IMR-90 (cell line): ENCODE results near the gene OSBPL9.

Experiments
- CEBPB ChIP-seq: IDR thresholded peaks from 2 replicates; pipeline ENCODE4 v1.6.1; 2012; ENCODE audit warnings: low read depth, low read length, improper control_type of control experiment
- ELK1 ChIP-seq: fragments of 150-350 bp; IDR thresholded peaks from 2 replicates; pipeline ENCODE4 v1.6.1; 2016; ENCODE audit warnings: low read depth, mild to moderate bottlenecking, low read length, moderate library complexity, borderline replicate concordance
- FOS ChIP-seq: fragments of 150-350 bp; IDR thresholded peaks from 2 replicates; pipeline ENCODE4 v1.6.1; 2016; ENCODE audit warnings: low read depth, low read length
- MAFK ChIP-seq: IDR thresholded peaks from 2 replicates; pipeline ENCODE4 v1.6.1; 2012; ENCODE audit warnings: low read depth, low read length, improper control_type of control experiment
- MAZ ChIP-seq: IDR thresholded peaks from 2 replicates; pipeline ENCODE4 v1.6.1; 2012; ENCODE audit warnings: low read depth, mild to moderate bottlenecking, low read length, improper control_type of control experiment, moderate library complexity, borderline replicate concordance
- MXI1 ChIP-seq: IDR thresholded peaks from 2 replicates; pipeline ENCODE4 v1.6.1; 2012; ENCODE audit warnings: low read depth, mild to moderate bottlenecking, low read length, moderate library complexity, borderline replicate concordance
- NFE2L2 ChIP-seq: fragments of 150-350 bp; IDR thresholded peaks from 2 replicates; pipeline ENCODE4 v1.6.1; 2016; ENCODE audit warnings: low read depth, mild to moderate bottlenecking, low read length
- POLR2A ChIP-seq: IDR thresholded peaks from 2 replicates; pipeline ENCODE4 v1.6.1; 2012; ENCODE audit warnings: mild to moderate bottlenecking, low read depth, low read length
- RAD21 ChIP-seq: IDR thresholded peaks from 2 replicates; pipeline ENCODE4 v1.6.1; 2012; ENCODE audit warnings: low read length, improper control_type of control experiment
- RFX5 ChIP-seq: IDR thresholded peaks from 2 replicates; pipeline ENCODE4 v1.8.0; 2012; ENCODE audit warnings: low read depth, mild to moderate bottlenecking, low read length, moderate library complexity
- USF2 ChIP-seq: fragments of 150-350 bp; IDR thresholded peaks from 2 replicates; pipeline ENCODE4 v1.6.1; 2017; ENCODE audit warnings: mild to moderate bottlenecking, antibody characterized with exemption, low read length, low read depth
- TF ChIP-seq, protein P1 (sequence below): conservative IDR thresholded peaks from 2 replicates; pipeline ENCODE4 v1.5.1; 2012; ENCODE audit warnings: mild to moderate bottlenecking, low read depth, low read length, improper control_type of control experiment

- TF ChIP-seq, protein P1, sequence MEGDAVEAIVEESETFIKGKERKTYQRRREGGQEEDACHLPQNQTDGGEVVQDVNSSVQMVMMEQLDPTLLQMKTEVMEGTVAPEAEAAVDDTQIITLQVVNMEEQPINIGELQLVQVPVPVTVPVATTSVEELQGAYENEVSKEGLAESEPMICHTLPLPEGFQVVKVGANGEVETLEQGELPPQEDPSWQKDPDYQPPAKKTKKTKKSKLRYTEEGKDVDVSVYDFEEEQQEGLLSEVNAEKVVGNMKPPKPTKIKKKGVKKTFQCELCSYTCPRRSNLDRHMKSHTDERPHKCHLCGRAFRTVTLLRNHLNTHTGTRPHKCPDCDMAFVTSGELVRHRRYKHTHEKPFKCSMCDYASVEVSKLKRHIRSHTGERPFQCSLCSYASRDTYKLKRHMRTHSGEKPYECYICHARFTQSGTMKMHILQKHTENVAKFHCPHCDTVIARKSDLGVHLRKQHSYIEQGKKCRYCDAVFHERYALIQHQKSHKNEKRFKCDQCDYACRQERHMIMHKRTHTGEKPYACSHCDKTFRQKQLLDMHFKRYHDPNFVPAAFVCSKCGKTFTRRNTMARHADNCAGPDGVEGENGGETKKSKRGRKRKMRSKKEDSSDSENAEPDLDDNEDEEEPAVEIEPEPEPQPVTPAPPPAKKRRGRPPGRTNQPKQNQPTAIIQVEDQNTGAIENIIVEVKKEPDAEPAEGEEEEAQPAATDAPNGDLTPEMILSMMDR = no peak
- TF ChIP-seq RAD21 (0 out of 2 replicates have a peak, but pooled peaks have one; percentile 4), USF2 (no peak), MAZ (no peak), POLR2A (no peak), NFE2L2 (no peak), MXI1 (no peak), RFX5 (no peak), ELK1 (peak; percentile 84; the same call in 1 of the 2 replicates), MAFK (no peak), CEBPB (no peak), FOS (no peak; the same call in 1 of the 2 replicates)
Observed at GRCh38 chr1:51671527-51672325, 54.8 kb downstream of the OSBPL9 start.
